OCI-LY3 (cell line): ENCODE results near the gene DIO2.

Experiments used
- CTCF ChIP-seq: fragments of 200-600, 300-600 bp; sonication (generic); IDR thresholded peaks from 2 replicates; pipeline ENCODE4 v1.5.1; 2014; ENCODE audit warnings: antibody characterized with exemption, low read length, low read depth
- EZH2phosphoT487 ChIP-seq: fragments of 200-600 bp; shearing (Covaris generic); IDR thresholded peaks from 2 replicates; pipeline ENCODE4 v1.6.1; 2018; ENCODE audit warnings: antibody characterized with exemption, mixed run types, low read depth

GRCh38 chr14:80152166-80152565 lies 59.1 kb downstream of the DIO2 start:
- TF ChIP-seq CTCF, result no peak
- TF ChIP-seq EZH2phosphoT487, result no peak
